NCI-H128 (cell line): ENCODE results near the gene C4orf51.
"Not testable (repeated sequence)": the region's sequence is repeated elsewhere in the genome, so short reads cannot be mapped to it uniquely, and the experiment has no call there.

Source experiments
- DNase-seq: peaks from one replicate; lab custom pipeline; 2025; ENCODE audit not compliant: unreplicated experiment; lab: John Stamatoyannopoulos, UW

Gene C4orf51

GRCh38 chr4:145679991-145680455, at the start of gene C4orf51:
Gene C4orf51, plus strand, starts transcription at chr4:145680146. Its CDS starts 58 bp downstream, at chr4:145680204.
- no peak for DNase-seq

- no peak for DNase-seq
These were observed 44.8 kb upstream of the C4orf51 start for GRCh38 chr4:145635117-145635516.

- no peak for DNase-seq
These were observed 44.3 kb upstream of the C4orf51 start for GRCh38 chr4:145635630-145636029.

- DNase-seq = no peak
These were observed 40.7 kb upstream of the C4orf51 start for GRCh38 chr4:145639186-145639698.

GRCh38 chr4:145640236-145640635, 39.7 kb upstream of the C4orf51 start:
- not testable (repeated sequence) for DNase-seq

GRCh38 chr4:145643295-145643694, 36.7 kb upstream of the C4orf51 start:
- no peak for DNase-seq

GRCh38 chr4:145644699-145645098, 35.2 kb upstream of the C4orf51 start:
- DNase-seq = no peak

- no peak for DNase-seq
These were observed 23.8 kb upstream of the C4orf51 start for GRCh38 chr4:145656156-145656555.

GRCh38 chr4:145660064-145660463, 19.9 kb upstream of the C4orf51 start:
- no peak for DNase-seq

- DNase-seq = no peak
These were observed 16.8 kb upstream of the C4orf51 start for GRCh38 chr4:145663194-145663593.

- no peak for DNase-seq
These were observed 14.2 kb upstream of the C4orf51 start for GRCh38 chr4:145665773-145666172.

GRCh38 chr4:145670422-145670821, 9.5 kb upstream of the C4orf51 start:
- no peak for DNase-seq

- peak; percentile 41 for DNase-seq
These were observed 426 bp upstream of the C4orf51 start for GRCh38 chr4:145679520-145679919.

GRCh38 chr4:145680902-145681301, 956 bp downstream of the C4orf51 start:
- no peak for DNase-seq

- no peak for DNase-seq
These were observed 1.6 kb downstream of the C4orf51 start for GRCh38 chr4:145681518-145681917.

GRCh38 chr4:145681956-145682355, 2.0 kb downstream of the C4orf51 start:
- DNase-seq = no peak

GRCh38 chr4:145686991-145687390, 7.0 kb downstream of the C4orf51 start:
- DNase-seq = no peak

- DNase-seq = no peak
These were observed 10.7 kb downstream of the C4orf51 start for GRCh38 chr4:145690610-145691009.

GRCh38 chr4:145691416-145691815, 11.5 kb downstream of the C4orf51 start:
- not testable (repeated sequence) for DNase-seq

- DNase-seq = no peak
These were observed 15.0 kb downstream of the C4orf51 start for GRCh38 chr4:145694929-145695328.

GRCh38 chr4:145697332-145697731, 17.4 kb downstream of the C4orf51 start:
- no peak for DNase-seq

GRCh38 chr4:145698507-145698906, 18.6 kb downstream of the C4orf51 start:
- DNase-seq = no peak

- DNase-seq = no peak
These were observed 24.0 kb downstream of the C4orf51 start for GRCh38 chr4:145703850-145704497.
